ENCODE measurements around the gene BHLHE23.

BHLHE23 gene

GRCh38 chr20:62958388-62959100, 48.2 kb downstream of the BHLHE23 start:
- DNase-seq: no peak

- no peak for DNase-seq
Observed at GRCh38 chr20:62957136-62958117, 49.3 kb downstream of the BHLHE23 start.

GRCh38 chr20:62956387-62957135, 50.2 kb downstream of the BHLHE23 start:
- DNase-seq: no peak

Data from fibroblast of skin of right biceps (primary cell).